HUES64 (cell line): Measurements from ENCODE around the gene SELPLG.
"Not testable (repeated sequence)": the region's sequence is repeated elsewhere in the genome, so short reads cannot be mapped to it uniquely, and the experiment has no call there.

ENCODE experiments used
- H3K27ac ChIP-seq: 2 replicates; pipeline ENCODE4 v1.7.0; 2013; ENCODE audit warnings: low read depth, low read length, inconsistent platforms
- H3K27me3 ChIP-seq: 2 replicates; pipeline ENCODE4 v1.6.1; 2013; ENCODE audit warnings: mild to moderate bottlenecking, low read length; ENCODE audit not compliant: insufficient read depth
- H3K36me3 ChIP-seq: 2 replicates; pipeline ENCODE4 v1.6.1; 2013; ENCODE audit warnings: mild to moderate bottlenecking, low read length; ENCODE audit not compliant: insufficient read depth
- H3K4me1 ChIP-seq: 2 replicates; pipeline ENCODE4 v1.6.1; 2013; ENCODE audit warnings: mild to moderate bottlenecking, low read length, moderate library complexity; ENCODE audit not compliant: insufficient read depth
- H3K4me3 ChIP-seq: 2 replicates; pipeline ENCODE4 v1.5.1; 2013; ENCODE audit warnings: mild to moderate bottlenecking, low read length, moderate library complexity
- H3K9ac ChIP-seq: 2 replicates; pipeline ENCODE4 v1.6.1; 2013; ENCODE audit warnings: mild to moderate bottlenecking, low read depth, low read length
- H3K9me3 ChIP-seq: 2 replicates; pipeline ENCODE4 v1.6.1; 2013; ENCODE audit warnings: low read depth, low read length; ENCODE audit not compliant: insufficient read depth
- WGBS: fragments of 150-250, 120-280 bp; methylation state at CpG from one replicate; pipeline ENCODE4 v1.1.7; 2013; ENCODE audit warnings: missing lambda C conversion rate; 5-methylcytosine and 5-hydroxymethylcytosine counted together

SELPLG gene

DNA sequence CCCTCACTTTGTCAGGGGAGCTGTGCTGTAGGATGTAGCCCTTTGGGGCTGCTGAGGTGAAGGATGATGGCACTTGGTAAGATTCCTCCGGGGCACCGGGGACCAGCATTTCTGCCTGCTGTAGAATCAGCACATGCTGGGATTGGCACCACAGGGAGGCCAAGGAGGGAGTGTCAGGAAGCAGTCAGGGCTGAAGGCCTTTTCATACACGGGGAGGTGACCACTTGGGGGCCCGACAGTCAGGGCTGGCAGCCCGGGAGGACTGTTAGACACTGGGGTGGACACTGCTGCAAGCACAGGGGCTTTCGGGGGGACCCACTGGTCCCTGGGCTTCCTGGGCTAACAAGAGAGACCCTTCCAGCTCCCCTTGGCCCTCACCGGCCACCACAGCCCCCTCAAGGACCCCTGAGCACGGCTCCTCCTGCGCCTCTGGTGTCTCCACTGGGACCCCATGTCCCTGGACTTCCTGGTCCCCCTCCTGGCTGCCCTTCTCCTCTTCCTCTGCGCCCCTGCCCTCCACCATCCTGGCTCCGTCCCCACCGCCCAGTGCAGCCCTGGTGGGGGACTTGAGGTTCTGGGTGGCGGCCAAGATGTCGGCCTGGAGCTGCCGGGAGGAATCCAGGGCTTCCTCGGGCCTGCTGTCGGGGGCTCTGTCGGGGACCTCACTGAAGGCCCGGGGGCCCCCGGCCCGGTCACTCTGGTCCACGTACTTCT lies 42.3 kb downstream of the SELPLG start:
- no peaks in the 10 kb centered on the region for H3K9me3 ChIP-seq
- 89% methylated on average over 22 of the region's 22 CpGs for WGBS
- H3K27ac ChIP-seq: no peak overlapping the region
- peaks cover 4% of the 10 kb centered on the region; the same call in 1 of the 2 replicates for H3K4me1 ChIP-seq
- no peaks in the 10 kb centered on the region for H3K36me3 ChIP-seq
- H3K9ac ChIP-seq: no peak overlapping the region
- H3K27me3 ChIP-seq: no peaks in the 10 kb centered on the region
- no peak overlapping the region for H3K4me3 ChIP-seq

DNA sequence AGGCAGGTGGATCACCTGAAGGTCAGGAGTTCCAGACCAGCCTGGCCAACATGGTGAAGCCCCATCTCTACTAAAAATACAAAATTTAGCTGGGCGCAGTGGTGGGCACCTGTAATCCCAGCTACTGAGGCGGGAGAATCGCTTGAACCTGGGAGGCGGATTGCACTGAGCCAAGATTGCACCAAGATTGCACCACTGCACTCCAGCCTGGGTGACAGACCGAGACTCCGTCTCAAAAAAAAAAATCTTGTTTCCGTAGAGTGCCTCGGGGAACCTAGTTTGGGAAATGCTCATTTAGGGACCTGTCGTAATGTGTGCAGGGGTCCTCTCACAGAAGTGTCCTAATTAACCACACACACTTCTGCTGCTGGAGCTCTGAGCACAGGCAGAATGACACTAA lies 43.2 kb downstream of the SELPLG start:
- not testable (repeated sequence) for H3K9me3 ChIP-seq, H3K4me3 ChIP-seq, H3K27ac ChIP-seq, H3K4me1 ChIP-seq, H3K36me3 ChIP-seq, H3K27me3 ChIP-seq, H3K9ac ChIP-seq
- 96% methylated on average over 9 of the region's 9 CpGs for WGBS

DNA sequence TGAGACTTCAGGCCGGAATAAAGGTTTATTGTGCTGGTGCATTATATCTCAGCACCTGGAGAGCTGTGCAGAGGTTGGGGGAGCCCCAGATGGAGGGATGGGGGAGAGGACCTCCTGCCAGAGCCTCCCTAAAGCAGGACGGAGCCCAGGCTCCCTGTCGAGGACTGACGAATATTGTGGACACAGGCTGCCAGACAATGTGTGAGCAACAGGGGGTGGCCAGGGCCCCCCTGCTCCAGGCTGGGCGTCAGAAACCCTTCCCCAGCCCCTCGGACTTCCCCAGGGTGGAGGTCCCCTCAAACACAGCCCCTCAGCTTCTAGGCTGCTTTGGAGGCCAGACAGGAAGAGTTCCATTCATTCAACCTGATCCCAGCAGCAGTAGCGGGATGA lies 43.9 kb downstream of the SELPLG start:
- Histone ChIP-seq H3K4me1 (peaks cover 4% of the 10 kb centered on the region; the same call in 1 of the 2 replicates), H3K9ac (no peak overlapping the region), H3K27ac (no peak overlapping the region), H3K4me3 (no peak overlapping the region), H3K9me3 (no peaks in the 10 kb centered on the region), H3K27me3 (no peaks in the 10 kb centered on the region), H3K36me3 (no peaks in the 10 kb centered on the region)
- WGBS: 72% methylated on average over 7 of the region's 7 CpGs

DNA sequence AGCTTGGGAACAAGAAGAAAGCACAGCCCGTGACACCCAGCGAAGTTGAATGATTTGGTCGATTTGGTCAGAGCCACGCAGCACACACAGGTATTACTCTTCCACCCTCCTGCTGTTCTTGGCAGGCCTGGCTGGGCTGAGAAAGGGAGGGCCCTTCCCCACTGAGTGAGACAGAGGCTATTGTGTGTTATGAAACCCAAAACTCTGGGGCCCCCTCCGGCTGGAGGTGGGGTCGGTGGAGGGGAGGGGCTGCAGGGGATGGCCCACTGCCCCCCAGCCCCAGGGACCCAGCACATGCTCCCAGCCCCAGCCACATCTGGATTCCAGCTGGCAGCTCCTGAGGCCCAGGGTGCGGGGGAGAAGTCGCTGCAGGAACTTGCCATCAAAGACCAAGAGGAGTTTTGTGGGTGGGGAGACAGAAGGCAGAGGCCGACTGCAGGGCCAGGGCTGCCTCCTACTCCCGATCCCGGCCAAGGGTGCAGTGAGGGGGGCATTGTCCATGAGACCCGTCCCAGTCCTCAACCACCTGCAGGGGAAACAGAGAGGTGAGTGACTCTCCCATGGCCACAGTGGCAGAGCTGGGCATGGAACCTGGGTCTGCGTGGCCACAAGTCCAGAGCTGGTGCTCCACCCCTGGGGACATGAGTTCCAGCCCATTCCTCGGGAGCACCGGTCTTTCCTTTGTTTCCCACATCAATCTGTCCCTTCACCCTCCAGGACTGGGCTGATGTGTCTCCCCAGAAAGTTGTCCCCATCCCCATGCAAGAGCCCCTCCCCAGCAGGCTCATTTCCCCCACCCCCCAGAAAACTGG lies 44.5 kb downstream of the SELPLG start:
- Histone ChIP-seq H3K36me3 (no peaks in the 10 kb centered on the region), H3K4me1 (peaks cover 4% of the 10 kb centered on the region; the same call in 1 of the 2 replicates), H3K27ac (no peak overlapping the region), H3K9me3 (no peaks in the 10 kb centered on the region), H3K27me3 (no peaks in the 10 kb centered on the region), H3K9ac (0 out of 2 replicates have a peak overlapping the region, but pooled peaks have one; percentile 24), H3K4me3 (no peak overlapping the region)
- WGBS: 51% methylated on average over 14 of the region's 15 CpGs

DNA sequence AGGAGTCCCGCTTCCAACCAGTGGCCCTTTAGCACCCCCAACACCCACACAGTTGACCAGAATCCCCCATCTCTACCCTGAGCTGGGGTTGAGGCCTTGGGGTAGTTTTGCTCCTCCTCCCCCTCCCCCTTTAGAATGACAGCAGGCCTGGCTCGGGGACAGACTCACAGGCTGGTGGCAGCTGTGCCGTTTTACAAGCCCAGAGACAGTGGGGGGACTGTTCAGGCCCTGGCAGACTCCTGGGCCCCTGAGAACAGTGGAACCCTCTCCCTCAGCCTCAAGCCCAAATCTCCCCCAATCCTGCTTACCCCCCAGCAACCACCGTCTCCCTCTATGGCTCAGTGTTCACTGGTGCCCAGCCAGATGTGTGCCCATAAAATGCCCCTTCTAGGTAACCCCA lies 45.9 kb downstream of the SELPLG start:
- H3K4me1 ChIP-seq: peaks cover 4% of the 10 kb centered on the region; the same call in 1 of the 2 replicates
- 81% methylated on average over 4 of the region's 4 CpGs for WGBS

DNA sequence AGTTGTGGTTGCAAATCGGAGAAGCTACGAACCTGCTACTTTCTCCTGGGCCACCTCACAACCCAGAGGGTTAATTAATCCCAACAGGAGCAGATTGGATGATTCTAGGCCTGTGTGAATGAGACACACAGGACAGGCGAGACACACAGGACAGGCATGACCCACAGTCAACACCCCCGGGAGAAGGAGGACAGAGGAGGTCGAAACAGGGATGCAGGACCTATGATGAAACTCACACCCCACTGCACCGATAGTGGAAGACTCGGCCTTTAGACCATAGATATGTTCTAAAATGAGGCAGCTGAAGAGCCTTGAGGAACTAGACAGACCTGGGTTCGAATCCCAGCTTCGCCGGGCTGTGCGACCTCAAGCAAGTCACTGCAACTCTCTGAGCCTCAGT lies 47.4 kb downstream of the SELPLG start:
- Histone ChIP-seq H3K9me3 (no peaks in the 10 kb centered on the region), H3K9ac (no peak overlapping the region), H3K27me3 (no peaks in the 10 kb centered on the region), H3K27ac (no peak overlapping the region), H3K4me3 (no peak overlapping the region), H3K36me3 (no peaks in the 10 kb centered on the region), H3K4me1 (peaks cover 4% of the 10 kb centered on the region; the same call in 1 of the 2 replicates)
- WGBS: 94% methylated on average over 11 of the region's 11 CpGs

More for the DNA sequence above, 45.9 kb downstream of the SELPLG start:
- H3K9me3 ChIP-seq: no peaks in the 10 kb centered on the region
- no peak overlapping the region for H3K9ac ChIP-seq
- H3K4me3 ChIP-seq: no peak overlapping the region
- H3K27me3 ChIP-seq: no peaks in the 10 kb centered on the region
- H3K27ac ChIP-seq: no peak overlapping the region
- H3K36me3 ChIP-seq: no peaks in the 10 kb centered on the region

DNA sequence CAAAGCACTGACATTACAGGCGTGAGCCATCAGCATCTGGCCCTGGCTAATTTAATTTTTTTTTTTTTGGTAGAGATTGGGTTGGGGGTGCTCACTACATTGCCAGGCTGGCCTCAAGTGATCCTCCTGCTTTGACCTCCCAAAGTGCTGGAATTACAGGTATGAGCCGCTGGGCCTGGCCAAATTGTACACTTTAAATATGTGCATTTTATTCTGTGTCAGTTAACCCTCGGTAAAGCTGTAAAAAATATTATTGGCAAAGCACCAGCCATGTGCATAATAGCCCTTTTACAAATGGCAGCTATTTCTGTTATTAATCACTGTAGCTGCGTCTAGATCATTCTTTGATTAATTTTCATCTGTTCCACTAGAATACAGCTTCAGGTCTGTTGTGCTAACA lies 47.8 kb downstream of the SELPLG start:
- H3K9me3 ChIP-seq: no peaks in the 10 kb centered on the region
- H3K9ac ChIP-seq: no peak overlapping the region
- no peak overlapping the region for H3K27ac ChIP-seq
- WGBS: 92% methylated on average over 4 of the region's 4 CpGs
- H3K27me3 ChIP-seq: no peaks in the 10 kb centered on the region
- no peak overlapping the region for H3K4me3 ChIP-seq
- no peaks in the 10 kb centered on the region for H3K36me3 ChIP-seq
- peaks cover 4% of the 10 kb centered on the region; the same call in 1 of the 2 replicates for H3K4me1 ChIP-seq

DNA sequence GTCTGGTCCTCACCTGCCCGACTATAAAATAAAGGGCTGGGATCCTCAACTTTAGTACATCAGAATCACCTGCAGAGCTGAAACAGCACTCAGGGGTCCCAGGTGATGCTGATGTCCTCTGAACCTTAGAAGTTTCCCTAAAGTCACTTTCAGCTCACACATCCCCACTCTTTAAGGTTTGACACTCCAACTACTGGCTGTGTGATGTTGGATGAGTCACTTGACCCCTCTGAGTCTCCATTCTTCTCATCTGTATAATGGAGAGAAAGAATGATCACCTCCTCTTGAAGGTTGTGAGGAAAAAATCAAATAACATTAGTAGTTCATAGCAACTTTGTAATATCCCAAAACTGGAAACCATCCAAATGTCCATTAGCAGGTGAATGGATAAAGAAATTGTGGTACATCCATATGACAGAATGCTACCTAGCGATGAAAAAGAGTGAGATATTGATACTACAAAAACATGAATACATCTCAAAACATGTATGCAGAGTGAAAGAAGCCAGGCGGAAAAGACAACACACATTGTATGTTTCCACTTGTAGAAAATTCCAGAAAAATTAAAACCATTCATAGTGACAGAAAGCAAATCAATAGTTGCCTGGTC lies 49.1 kb downstream of the SELPLG start:
- 90% methylated on average over 2 of the region's 3 CpGs for WGBS
- peaks cover 4% of the 10 kb centered on the region; the same call in 1 of the 2 replicates for H3K4me1 ChIP-seq
- H3K9ac ChIP-seq: no peak overlapping the region
- H3K9me3 ChIP-seq: no peaks in the 10 kb centered on the region
- H3K27ac ChIP-seq: no peak overlapping the region
- no peak overlapping the region for H3K4me3 ChIP-seq
- H3K36me3 ChIP-seq: no peaks in the 10 kb centered on the region
- no peaks in the 10 kb centered on the region for H3K27me3 ChIP-seq

DNA sequence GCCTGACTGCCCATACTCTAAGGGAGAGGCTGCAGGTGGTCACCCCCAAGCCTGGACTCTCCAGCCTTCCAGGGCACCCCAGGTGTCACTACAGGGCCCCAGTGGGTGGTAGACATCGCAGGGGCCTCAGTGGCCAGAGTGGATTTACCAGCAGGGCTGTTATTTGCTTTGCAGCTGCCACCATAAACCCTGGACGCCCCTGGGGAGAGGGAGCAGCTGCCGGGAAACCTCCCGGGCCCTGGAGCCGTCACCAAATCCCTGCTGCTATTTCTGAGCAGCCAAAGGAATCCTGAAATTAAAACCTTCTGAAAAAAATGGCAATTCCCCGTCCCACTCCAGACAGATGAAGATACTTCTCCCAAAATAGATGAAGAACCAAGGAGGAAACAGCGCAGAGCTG lies 49.7 kb downstream of the SELPLG start:
- Histone ChIP-seq H3K36me3 (no peaks in the 10 kb centered on the region), H3K9ac (no peak overlapping the region), H3K4me1 (peaks cover 3% of the 10 kb centered on the region; the same call in 1 of the 2 replicates), H3K27me3 (no peaks in the 10 kb centered on the region), H3K27ac (no peak overlapping the region), H3K4me3 (no peak overlapping the region), H3K9me3 (no peaks in the 10 kb centered on the region)
- 80% methylated on average over 7 of the region's 7 CpGs for WGBS

DNA sequence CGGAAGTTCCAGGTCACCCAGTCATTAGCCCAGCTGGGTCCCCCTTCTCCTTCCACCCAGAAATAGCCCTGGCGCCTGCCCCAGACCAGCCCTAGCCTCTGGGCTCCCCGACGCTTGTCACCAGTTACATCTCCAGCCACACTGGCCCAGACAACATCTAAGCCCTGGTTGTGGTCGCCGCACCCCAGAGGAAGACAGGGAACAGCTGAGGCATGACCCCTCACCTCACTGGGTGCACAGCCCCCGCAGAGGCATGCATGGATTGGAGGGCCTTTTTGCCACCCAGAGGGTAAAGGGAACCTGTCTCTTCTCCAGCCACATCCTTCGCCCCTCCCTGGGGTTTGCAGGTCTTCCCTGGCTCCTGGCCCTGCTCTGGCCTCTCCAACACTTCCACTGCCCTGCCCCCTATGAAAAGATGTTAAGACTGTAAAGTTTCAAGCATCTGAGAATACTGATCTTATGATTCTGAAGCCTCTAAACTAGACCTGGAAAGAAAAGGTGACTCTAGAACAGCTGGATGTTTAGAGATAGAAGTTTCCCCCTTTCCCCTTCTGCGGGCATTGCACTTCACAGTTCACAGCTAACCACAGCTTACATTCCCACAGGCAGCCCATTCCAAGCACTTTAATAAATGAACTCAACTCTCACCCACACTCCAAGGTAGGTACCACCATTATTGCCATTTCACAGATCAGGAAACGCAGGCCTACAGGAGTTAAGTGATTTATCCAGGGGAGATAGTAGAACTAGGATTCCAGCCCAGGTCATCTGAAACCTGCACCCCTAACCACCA lies 50.5 kb downstream of the SELPLG start:
- Histone ChIP-seq H3K27me3 (no peaks in the 10 kb centered on the region), H3K4me1 (no peaks in the 10 kb centered on the region), H3K9me3 (no peaks in the 10 kb centered on the region), H3K27ac (no peak overlapping the region), H3K36me3 (no peaks in the 10 kb centered on the region), H3K4me3 (no peak overlapping the region), H3K9ac (no peak overlapping the region)
- WGBS: 92% methylated on average over 9 of the region's 10 CpGs
